Ecto neural progenitor cell (in vitro differentiated cells): ENCODE results near the gene KRT79.
"Not testable (repeated sequence)": the region's sequence is repeated elsewhere in the genome, so short reads cannot be mapped to it uniquely, and the experiment has no call there.

ENCODE experiments used
- DNase-seq: peaks from one replicate; pipeline ENCODE4 v3.0.0-alpha.2; 2018; ENCODE audit warnings: low spot score

Gene KRT79

DNA sequence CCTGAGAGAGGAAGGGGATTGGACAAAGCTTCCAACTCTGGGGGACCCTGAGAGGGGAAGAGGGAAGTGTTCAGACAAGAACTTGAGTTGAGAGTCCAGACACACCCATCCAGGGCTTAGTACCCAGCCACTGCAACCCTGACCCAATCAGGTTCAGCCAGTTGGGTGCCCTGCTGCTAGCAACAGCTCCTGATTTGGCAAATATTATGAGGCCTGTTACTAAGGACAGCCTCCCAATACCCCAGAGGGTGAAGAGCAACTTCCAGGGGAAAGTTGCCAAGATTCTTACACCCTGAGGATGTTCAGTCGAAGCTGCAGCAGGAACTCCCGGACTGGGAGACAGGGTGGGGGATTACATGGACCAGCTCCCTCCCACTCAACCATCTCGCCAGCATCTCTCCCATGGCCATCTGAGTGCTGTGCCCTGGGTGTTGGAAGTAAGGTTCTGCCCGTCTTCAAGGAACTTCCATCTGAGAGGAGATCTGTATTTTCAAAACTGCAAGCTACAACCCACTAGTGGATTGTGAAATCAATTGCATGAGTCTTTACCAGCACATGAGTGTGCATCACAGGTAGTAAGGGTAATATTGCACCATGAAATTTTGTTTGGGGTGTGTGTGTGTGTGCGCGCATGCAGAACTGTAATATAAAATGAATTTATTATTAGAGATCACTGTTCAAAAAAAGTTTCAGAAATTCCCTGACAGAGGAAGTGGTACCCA is 26.2 kb upstream of the KRT79 start:
- no peak for DNase-seq

- DNase-seq: no peak
Measured at GRCh38 chr12:52857500-52857899, 23.4 kb upstream of the KRT79 start.

- DNase-seq: no peak
Measured at GRCh38 chr12:52856787-52857186, 22.7 kb upstream of the KRT79 start.

- not testable (repeated sequence) for DNase-seq
Measured at GRCh38 chr12:52856077-52856476, 22.0 kb upstream of the KRT79 start.

- no peak for DNase-seq
Measured at GRCh38 chr12:52851787-52852186, 17.7 kb upstream of the KRT79 start.

DNA sequence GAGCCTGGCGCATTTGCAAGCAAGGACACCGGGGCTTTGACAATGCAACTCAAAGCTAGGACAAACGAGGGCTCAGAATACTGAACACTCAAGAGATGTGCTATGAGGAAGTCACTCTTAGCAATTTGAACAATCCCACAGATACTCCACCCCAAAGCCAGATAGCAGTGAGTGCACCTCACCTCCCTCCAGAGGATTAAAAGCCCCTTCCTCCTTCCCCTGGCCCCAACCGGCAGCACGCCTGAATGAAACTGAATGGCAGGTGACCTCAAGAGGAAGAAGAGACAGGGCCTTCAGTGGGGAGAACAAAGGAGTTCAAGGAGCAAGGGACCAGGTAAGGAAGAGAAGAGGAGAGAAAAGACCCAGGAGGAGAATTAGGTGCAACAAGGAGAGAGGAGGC is 16.6 kb upstream of the KRT79 start:
- DNase-seq: no peak

GRCh38 chr12:52849511-52849910 is 15.4 kb upstream of the KRT79 start:
- DNase-seq: no peak

DNA sequence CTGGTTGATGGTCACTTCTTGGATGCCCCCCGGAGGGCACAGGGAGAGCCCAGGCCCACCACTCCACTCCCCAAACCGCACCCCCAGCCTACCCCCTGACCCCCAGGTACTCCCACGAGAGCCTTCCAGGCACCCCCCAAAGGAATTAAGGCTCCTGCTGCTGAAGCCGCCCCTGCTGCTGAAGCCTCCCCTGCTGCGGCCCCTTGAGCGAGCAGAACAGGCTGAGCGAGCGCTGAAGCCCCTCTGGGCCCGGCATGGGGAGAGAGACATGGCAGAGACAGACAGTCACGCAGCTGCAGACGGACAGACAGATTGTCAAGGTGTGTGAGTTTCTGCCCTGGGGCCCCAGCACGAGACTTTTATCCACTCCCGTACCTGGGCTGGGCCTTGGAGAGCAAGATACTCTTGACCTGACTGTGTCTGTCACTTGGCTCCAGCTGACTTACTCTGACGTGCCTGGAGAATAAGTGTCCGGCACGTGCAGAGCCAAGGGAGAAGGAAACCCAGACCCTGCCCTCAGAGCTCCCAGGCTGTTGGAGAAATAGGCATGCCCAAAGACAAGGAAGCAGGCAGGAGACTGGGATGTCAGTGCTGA is 14.6 kb upstream of the KRT79 start, which contains the start of gene KRT78:
Gene KRT78, minus strand, starts transcription at position 334 of the 595 bp plus-strand sequence. Its CDS starts 64 bp downstream, at position 270.
- DNase-seq: no peak

GRCh38 chr12:52847335-52848102 is 13.4 kb upstream of the KRT79 start:
- DNase-seq: no peak

GRCh38 chr12:52846356-52846970 is 12.4 kb upstream of the KRT79 start:
- no peak for DNase-seq

GRCh38 chr12:52845946-52846345 is 11.8 kb upstream of the KRT79 start:
- no peak for DNase-seq

- DNase-seq: no peak
Measured at GRCh38 chr12:52844386-52844785, 10.3 kb upstream of the KRT79 start.

DNA sequence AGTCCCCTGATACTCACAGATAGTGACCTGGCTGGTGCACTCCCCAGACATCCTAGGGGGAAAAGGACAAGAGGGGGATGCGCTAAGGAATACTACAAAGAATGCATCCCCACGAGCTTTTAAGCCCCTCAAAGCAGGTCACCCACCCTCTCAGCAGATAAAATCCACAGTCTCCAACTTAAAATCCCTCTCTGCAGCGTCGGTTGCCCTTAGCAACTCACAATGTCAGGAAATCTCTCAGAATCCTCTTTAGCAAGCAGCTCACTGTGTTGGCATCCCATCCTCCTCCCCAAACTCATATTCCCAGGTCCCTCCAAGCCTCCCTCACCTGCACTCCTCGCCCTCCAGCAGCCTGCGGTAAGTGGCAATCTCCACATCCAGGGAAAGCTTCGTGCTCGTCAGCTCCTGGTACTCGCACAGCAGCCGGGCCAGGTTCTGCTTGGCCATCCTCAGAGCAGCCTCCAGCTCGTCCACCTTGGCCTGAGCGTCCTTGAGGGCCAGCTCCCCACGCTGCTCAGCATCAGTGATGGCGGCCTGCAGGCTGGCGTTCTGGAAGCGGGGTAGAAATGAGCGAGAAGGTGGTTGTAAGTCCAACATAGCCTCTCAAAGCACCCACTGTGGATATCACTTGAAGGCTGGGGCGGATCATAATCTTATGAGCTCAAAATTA is 5.5 kb upstream of the KRT79 start:
- no peak for DNase-seq

DNA sequence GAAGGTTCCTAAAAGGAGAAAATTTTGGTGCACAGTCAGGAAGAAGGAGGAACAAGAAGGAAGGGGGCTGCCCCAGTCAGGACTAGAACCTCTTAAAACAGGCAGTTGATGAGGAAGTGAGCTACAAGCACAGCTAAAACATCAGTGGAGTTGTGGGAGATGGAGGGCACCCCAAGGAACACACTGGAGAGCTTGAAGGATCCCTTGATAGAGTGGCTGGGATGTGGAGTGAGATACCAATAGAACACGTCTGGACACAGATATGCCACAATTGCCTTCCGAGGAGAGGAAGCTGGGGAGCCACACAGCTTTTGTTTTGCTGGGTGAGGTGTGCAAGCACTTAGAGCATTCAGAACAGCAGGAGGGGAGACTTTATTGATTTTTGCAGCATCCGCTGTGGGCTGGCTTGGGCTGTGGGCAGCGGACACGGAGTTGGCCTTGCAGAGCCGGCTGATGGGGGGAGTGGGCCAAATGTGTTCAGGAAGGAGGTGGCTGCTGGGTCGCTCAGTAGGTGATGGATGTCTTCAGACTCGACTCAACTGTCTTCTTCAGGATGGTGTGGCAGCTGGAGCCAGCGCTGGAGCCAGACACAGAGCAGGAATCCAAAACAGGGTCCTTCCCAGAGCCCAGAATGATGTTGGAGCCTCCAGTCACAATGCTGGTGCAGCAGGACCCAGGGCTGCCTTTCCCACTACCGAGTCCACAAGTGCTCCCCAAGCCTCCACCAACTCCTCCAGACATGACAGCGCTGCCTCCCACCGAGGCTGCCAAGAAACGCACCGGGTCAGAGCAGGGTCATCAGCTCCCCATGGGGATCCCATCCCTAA is 4.7 kb upstream of the KRT79 start:
- DNase-seq: no peak

DNA sequence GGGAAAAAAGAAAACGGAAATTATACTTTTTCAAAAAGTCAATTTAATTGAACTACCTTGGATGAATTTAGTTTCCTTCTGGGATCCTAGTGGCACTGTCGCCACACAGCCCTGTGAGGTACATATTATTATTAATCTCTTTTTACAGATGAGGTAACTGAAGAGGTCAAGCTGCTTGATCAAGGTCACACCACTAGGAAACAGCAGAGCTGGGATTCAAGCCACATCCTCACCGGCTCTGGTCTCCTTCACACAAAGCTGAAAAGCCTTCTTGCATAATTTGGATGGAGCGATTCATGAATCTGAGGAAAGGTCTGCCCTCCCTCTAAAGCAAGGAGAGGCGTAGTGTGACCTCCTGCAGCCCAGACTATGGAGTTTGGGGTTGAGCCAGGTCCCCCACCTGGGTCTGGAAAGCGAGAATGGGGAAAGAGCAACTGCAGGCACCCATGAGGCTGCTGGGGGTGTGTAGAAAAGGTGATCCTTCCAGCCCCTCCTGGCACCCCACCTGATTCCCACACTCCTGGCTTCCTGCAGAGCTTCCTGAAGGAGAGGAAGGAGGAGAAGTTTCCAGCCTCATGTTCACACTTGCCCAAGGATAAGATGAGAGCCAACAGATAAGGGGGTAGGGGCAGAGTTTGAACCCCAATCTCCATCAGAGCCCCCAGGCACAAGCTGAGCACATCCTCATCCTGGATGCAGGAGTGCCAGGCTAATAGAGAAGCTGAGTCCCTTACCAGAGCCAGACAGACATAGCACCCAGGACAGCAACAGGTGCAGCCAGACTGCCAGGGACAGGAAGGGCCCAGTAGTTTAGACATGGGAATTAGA is 3.9 kb upstream of the KRT79 start:
- DNase-seq: no peak

DNA sequence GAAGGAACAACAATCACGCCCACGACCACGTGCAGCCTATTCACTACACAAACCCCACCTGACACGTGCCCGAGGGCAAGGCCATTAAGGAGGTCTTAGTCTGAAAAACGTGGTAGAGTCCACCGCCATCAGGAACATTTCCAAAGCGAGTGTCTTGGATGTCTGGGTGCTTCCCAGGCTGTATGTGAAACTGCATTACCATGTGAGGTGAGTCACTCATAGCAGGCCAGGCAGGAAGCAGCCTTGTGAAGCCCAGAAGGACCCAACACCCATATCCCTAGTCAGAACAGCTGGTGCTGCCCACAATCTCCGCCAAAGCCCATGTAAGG is 3.3 kb upstream of the KRT79 start:
- no peak for DNase-seq

DNA sequence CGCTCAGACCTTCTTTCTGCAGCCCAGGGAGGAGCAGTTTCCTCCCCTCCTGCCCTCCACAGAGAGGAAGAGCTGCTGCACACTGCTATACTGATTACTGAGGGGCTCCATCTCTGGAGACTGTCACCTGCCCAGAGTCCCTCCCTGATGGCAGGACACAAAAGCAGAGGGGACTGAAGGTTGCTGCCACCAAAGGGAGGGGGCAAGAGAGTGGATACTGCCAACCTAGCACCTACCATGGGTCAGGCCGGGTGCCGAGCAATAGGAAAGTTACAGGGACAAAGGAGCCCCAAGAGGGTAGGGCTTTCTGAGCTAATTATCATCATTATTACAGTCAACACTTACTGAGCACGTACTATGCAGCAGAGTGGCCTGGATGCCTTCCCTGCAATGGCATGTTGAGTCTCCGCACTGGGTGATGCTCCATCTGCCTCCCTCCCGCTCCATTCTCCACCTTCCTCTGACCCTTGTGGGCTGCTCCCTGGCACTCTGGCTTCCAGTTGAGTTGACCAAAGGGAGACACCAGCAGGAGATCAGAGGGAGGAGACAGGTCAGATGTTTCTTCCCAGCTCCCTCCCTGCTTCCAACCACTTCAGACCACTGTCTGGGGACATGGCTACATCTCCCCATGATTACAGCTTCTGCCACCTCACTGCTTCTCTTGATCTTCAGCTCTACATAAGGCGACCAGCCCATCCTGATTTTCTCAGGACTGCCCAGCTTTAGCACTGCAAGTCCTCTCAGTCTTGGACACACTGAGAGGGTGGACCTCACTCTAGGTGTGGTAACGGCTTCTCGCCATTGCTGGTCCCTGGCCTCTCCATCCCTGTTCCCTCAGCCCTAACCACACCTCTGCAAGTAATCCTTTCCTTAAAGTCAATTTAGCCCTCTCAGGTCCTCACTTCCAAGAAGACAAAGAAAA is 2.6 kb upstream of the KRT79 start:
- no peak for DNase-seq

DNA sequence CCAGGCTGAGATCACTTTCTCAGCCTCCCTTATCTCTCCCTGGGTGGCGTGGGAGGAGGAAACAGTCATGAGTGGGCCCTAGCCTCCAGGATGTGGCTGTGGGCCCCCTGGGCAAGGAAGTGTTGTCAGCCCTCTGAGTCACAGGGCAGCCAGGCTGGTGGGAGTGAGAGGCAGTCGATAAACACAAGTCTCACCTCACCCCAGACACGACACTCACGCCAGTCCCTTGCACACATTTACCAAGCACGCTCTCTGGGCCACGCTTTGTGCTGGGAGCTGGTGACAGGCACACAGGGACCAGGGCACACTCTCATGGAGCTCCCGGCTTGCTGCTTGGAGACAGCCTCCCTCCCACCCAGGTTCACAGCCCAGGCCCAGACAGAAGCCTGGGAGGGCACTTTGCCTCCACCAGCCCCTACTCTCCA is 1.9 kb upstream of the KRT79 start:
- DNase-seq: no peak
